ENCODE measurements around the gene SUGCT. TPM values are rescaled to one million over a fixed set of nuclear protein-coding genes. Genes with fewer than 3 reads are reported as not detected.
"Not testable (repeated sequence)": the region's sequence is repeated elsewhere in the genome, so short reads cannot be mapped to it uniquely, and the experiment has no call there.

SUGCT gene
- total RNA-seq, 1 donor from 2014 or later, result not detected

DNA sequence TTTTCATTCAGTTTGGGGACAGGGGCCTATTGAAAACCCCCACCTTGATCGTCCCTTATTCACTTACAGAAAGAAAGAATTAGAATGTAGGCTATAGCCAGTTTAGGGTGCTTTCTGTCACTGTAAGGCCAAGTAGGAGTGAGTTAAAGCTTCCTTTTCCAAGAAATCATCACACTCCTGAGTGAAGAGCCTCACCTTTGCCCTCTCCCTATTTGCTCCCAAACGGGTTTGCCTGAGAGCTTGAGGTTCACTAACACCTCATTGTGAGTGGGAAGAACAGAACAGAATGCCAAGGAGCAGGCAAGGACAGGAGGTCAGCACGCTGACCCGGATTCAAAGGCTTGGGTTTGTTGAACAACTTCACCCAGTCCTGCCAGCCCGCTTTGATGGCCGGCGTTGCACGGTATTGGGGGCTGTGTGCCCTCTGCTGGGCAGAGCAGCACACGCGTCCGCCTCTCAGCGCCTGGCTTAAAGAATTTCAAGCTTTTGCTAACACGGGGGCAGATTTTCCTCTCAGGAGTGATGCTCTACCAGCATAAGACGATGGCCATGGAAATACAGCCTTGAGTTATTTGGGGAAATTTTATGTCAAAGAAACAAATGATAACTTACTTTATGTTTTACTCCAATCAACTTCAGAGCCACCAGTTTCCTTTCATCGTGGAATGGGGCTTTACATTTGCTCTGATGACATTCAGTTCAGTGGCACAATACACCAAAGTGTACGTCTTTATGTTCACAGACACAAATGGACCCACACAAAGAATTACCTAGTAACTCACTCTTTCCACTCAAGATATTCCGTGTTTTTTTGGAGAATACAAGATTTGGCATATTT is 470.0 kb downstream of the SUGCT start:
- intact Hi-C loops (cut with micrococcal nuclease), result loop anchor here (10.0 kb wide), 1 partner anchor 280 kb away; no protein-coding TSS in a partner anchor

GRCh38 chr7:40608321-40609075 is 473.7 kb downstream of the SUGCT start:
- intact Hi-C loops (cut with micrococcal nuclease), result loop anchor here (10.0 kb wide), 1 partner anchor 284 kb away; no protein-coding TSS in a partner anchor

DNA sequence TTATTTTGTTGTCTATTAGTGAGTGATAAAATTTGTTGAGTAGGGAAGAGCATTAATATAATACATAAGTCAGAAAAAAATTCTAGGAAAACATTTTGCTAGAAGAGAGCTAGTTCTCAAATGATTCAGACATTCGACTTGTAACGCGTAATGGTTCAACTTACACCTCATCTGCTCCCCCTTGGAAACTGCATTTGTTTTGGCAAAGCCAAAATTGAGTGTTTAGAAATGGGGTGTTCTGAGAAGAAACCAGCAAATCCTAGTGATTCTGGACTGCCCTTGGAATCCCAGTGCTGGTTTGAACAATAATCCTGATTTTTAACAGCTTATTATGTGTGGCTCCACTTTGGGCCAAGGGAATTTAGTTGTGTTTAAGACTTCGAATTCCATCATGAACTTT is 475.7 kb downstream of the SUGCT start:
- intact Hi-C loops (cut with micrococcal nuclease), result no loop called here

DNA sequence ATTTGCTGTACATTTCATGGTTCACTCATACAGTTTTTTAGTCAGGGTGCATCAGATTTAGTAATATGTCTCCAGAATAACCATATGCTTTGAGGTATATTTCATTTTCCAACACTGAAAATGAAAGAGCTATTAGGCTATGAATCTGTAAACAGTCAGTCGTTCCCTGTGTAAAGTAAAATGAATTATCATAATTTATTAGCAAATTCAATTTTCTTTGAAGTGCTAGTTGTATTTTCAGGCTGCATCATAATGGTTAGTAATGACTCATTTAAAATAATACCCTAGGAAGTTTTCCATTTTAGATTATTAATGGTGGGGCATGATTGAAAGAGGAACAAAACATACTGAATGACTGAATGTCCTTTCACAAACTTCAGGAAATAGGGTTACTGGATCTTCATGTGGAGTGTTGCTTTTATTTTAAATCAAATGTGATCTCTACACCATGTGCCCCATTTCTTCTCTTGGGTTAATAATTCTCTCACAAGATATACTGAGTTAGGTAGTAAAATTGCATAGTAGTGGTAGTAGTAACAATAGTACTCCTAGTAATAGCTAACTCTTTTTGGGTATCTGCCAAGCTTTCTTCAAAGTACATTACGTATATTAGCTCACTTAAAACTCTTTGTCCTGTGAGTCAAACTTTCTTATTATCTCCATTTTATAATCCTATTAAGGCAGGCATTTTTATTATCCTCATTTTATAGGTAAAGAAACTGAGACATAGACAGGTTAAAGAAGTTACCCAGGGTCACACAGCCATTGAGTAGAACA is 476.5 kb downstream of the SUGCT start:
- intact Hi-C loops (cut with micrococcal nuclease), result no loop called here

GRCh38 chr7:40612298-40612697 is 477.5 kb downstream of the SUGCT start:
- intact Hi-C loops (cut with micrococcal nuclease), result no loop called here

DNA sequence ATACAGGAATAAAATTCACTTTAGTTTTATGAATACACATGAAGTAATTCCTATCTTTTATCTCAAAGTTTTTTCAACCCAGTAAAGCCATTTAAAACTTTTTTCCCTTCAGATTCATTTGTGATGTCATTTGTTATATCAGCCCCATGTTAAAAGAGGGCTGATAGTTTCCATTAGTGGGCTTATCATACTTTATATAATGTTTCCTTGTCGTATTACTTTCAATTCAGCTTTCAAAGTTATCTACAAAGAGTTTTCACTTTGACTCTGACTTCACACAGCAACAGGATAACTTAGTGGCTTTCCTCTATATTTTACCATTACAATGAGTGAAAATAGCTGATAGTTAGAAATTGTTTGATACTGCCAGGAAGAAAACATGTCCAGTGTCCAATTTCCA is 484.8 kb downstream of the SUGCT start:
- intact Hi-C loops (cut with micrococcal nuclease), result no loop called here

DNA sequence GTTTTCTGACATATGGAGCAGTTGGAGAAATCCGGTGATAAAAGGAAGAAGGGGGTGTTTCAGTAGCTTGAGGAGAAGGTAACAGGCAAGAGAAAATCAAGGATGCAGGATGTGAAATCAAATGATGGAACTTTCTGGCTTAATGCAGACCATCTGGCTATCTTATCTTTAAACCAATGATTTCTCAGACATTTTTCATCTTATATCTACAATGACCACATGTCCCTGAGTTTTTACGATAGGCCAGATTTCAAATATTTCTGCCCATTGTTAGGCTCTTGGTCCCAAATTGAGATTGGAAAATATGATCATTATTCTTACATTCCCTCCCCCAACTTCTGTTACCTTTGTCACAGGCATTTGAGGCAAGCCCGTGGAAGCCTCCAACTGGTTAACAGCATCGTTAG is 486.8 kb downstream of the SUGCT start:
- intact Hi-C loops (cut with micrococcal nuclease), result no loop called here

DNA sequence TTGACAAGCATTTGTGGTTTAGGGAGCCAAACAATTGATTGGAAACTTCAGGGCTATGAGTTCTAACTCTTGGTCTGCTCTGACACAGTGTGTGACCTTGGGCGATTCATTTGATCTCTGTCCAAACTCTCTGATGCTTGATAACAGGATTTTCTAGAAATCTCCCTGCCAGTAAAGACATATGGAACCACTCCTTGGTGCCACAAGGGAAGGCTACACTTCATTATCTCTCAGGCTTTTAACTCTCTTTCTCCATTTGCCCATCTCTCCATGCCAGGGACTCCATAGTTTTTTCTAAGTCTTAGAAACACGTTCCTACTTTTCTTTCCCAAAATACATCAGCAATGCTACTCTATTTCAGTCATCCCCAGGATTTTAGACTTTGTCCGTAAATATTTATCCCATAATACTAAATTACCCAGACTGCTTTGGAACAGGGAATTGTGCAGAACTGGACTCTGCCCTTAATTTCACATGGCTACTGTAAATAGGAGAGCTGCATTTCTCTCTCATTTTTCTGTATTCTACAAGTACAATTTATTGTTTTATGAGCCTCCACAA is 488.2 kb downstream of the SUGCT start:
- intact Hi-C loops (cut with micrococcal nuclease), result no loop called here

GRCh38 chr7:40623863-40624262 is 489.1 kb downstream of the SUGCT start:
- intact Hi-C loops (cut with micrococcal nuclease), result no loop called here

DNA sequence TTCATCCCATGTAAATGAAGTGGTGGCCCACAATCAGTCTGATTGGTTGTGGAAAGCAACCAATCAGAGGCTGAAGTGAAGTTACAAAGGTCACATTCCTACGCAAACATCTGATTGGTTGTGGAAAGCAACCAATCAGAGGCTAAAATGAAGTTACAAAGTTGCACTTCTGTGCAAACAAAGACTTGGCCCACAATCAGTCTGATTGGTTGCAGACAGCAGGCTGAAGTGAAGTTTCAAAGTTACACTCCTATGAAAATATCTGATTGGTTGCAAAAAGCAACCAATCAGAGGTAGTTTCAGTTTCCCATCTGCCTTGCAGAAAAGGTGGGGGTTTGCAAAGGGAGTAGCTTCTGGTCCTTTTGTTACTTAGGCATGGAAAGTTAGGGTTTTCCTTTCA is 492.6 kb downstream of the SUGCT start:
- intact Hi-C loops (cut with micrococcal nuclease), result not testable (repeated sequence)

GRCh38 chr7:40629891-40630290 is 495.1 kb downstream of the SUGCT start:
- intact Hi-C loops (cut with micrococcal nuclease), result no loop called here

DNA sequence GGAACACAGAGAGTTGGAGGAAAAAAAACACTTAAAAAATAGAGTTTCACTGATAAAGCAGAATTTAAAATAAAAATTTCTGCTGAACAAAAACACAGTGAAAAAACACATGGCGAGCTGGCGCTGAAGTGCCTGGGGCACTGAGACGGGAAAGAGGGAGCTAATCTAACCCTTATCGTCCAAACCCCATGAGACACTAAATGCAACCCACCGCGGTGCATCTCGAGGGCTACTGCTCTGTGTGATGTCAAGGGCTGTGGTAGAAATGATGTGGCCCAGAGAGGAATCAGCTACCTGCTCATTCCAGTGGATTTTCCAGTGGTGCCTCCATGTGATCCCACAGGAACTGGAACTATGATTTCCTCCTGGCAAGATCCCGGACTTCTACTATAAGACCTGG is 499.3 kb downstream of the SUGCT start:
- intact Hi-C loops (cut with micrococcal nuclease), result no loop called here

DNA sequence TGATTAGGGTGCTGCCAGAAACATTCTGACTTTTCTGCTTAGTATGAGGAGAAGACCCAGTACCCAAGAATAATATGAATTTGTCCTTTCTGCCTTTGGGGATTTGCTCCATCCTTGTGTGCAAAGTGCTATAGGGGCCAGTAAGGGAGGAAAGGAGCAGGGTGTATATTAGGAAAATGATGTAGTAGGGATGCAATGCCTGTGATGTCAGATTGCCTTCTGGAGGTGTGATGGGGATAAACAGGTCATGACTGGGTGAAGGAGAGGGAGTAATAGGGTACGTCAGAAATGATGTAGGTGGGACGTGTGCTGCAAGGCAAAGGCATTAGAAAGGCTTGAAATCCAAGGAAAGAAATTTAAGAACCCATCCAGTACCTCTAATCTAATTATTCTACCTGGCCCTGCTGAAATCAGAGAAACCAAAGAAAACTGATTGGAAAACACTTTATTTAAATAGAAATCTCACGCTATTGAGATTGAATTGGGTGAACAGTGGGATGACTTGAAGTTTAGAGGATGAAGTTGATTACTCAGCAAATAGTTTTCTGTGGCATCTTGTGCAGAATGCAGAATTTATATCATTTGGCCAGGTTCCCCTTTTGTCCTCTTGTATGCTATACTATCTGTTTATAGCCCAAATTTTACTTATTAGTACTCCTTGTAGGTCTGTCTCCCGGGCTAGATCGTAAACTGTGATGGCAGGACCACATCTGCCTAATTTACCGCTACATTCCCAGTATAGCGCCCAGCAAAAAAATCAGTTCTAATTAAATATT is 503.9 kb downstream of the SUGCT start:
- intact Hi-C loops (cut with micrococcal nuclease), result no loop called here

GRCh38 chr7:40640566-40640965 is 505.8 kb downstream of the SUGCT start:
- intact Hi-C loops (cut with micrococcal nuclease), result no loop called here

GRCh38 chr7:40641701-40642100 is 506.9 kb downstream of the SUGCT start:
- intact Hi-C loops (cut with micrococcal nuclease), result no loop called here

DNA sequence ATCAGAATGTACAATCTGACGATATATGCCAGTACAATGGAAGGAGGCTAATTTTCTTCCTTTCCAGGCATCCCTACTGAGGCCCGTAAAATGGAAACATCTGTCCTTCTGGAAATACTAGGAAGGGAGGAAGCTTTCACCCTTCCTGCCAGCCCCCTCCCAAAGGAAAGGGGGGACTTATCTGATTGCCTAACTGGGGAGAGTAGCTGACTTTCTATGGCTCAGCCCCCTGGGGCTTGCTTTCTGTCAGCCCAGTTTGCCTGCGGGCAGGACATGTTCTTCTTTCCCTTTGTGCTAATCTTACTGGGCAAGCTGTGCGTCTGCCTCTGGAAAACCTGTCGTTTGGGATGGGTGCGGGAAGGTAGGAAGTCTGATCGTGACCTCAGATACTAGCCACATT is 508.9 kb downstream of the SUGCT start:
- intact Hi-C loops (cut with micrococcal nuclease), result no loop called here

GRCh38 chr7:40644454-40645188 is 509.8 kb downstream of the SUGCT start:
- intact Hi-C loops (cut with micrococcal nuclease), result no loop called here

DNA sequence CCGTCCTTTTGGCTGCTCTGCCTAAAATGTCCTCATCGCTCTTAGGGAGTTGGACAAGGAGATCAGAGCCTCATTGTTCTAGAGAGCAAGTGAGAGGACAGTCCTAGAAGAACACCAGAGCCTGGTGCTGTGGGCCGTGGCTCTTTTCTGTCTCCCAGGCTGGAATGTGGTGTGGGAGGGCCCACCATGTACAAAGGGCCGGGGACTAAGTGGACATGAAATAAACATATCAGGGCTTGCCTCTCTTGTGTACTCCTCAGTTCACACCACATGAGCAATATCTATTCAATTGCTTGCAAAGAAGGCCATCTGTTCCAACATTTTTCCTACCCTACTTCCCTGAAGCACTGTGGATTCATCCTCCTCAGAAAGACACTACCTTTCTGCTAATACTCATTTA is 510.4 kb downstream of the SUGCT start:
- intact Hi-C loops (cut with micrococcal nuclease), result no loop called here

DNA sequence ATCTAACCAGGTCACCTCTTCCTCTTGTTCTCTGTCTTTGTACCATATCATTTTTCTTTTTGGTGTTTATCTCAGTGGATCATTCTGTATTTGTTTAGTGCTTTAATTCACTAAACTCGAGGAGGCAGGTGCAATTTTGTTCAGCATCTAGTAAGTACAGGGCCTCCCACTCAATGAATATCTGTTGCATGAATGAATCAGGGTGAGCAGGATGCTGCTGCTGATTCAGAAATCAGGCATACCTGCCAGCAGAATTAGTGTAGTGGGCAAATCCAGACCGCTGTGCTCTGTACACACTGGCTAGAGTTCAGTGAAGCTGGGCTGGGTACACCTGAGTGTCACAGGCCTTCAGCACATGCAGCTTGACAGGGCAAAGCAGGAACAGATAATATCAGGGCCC is 511.9 kb downstream of the SUGCT start:
- intact Hi-C loops (cut with micrococcal nuclease), result no loop called here

GRCh38 chr7:40647719-40648118 is 512.9 kb downstream of the SUGCT start:
- intact Hi-C loops (cut with micrococcal nuclease), result no loop called here
